GM18867 (cell line): ENCODE measurements around the gene WDR36.
"Not testable (repeated sequence)": the region's sequence is repeated elsewhere in the genome, so short reads cannot be mapped to it uniquely, and the experiment has no call there.

Experiments used
- ATAC-seq: cut with Tn5 transposase; IDR thresholded peaks from one replicate; pipeline ENCODE4 v1.9.1; 2021; ENCODE audit warnings: mild to moderate bottlenecking, moderate library complexity; ENCODE audit not compliant: unreplicated experiment

WDR36 gene

DNA sequence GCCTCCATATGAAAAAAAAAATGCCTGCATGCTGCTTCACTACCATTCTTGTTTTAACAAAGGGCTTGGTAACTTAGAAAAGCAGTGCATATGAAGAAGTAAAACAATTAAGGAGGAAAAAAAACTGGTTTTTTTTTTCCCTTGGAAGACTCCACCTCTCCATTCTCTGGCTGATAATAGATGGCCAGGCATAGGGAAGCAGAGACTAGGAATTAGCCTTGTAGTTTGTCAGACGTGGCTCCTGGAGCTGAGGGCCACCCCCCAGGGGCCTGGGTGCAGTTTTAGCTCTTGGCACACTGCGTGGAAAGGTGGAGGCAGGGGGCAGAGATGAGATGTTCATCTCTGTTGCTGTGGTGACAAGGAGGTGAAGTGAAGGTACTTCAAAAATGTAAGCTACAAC lies 42.7 kb downstream of the WDR36 start:
- ATAC-seq: no peak

DNA sequence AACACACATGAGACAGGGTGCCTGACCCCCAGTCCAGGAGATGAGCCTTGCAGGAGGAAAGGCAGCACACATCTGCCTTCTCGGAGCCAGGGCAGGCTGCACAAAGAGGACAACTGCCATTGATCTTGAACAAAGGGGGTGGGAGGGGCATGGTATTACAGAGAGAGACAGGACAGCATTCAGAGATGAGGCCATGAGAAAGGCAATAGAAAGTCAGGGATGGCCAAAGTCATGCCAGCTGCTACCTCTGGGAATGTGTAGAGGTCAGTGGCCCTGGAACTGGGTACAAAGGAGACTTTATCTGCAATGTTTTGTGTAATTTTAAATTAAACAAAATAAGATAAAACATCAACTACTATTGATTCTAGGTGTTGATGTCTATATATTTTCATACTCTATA lies 43.2 kb downstream of the WDR36 start:
- no peak for ATAC-seq

DNA sequence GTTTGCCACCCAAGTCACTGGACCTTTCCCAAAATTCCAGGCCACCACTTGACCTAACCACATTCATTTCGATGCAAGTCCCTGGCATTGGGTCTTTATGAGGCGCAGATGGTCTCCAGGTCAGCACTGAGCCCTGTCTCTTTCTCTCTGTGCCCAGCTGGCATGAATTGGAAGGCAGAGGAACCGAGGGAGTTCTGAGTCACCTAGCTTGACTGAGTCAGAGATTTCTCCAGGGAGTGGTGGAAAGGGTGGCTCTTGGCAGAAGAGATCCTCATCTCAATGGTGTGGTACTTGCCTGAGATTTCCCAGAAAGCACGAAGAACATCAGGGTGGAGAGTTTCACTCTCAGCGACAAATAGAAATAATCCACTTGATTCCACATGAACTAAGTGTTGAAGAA lies 43.8 kb downstream of the WDR36 start:
- no peak for ATAC-seq

DNA sequence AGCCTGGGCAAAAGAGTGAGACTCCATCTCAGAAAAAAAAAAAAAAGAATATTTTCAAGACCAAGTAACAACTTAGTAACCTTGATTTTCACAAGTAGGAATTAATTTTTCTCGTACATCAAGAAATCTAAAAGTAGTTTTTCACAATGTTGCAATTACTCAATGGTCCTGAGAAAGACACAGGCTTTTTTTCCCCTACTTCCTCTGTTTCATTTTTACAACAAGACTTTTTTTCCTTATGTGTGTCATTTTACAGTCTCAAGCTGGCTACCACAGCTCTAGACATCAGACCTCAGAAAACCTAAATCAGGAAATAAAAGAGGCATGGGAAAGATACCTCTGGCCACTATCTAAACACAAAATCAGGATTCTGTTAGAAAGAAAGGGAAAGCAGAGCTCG lies 45.9 kb downstream of the WDR36 start:
- no peak for ATAC-seq

DNA sequence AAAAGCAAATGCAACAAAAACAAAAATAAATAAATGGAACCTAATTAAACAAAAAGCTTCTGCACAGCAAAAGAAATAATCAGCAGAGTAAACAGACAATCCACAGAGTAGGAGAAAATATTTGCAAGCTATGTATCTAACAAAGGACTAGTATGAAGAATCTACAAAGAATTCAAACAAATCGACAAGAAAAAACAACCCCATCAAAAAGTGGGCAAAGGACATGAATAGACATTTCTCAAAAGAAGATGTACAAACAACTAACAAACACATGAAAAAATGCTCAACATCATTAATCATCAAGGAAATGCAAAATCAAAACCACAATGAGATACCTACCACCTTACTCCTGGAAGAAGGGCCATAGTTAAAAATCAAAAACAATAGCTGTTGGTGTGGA lies 49.3 kb downstream of the WDR36 start:
- ATAC-seq: not testable (repeated sequence)

DNA sequence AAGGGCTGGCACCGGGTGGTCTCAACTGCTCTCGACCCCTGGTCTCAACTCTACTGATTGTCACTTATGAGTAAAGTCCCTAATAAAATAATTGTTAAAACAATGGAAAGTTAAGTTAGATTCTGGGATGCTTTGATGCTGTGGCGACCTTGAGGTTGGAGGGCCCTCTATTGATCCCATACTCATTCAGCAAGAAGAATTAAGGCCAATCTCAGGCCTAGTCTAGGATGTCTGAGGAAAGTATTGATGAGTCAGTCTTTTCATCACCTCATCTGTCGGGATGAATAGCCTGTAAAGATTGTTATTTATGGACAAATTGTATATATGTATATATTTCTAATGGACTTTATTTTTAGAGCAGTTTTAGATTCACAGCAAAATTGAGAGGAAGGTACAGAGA lies 50.8 kb downstream of the WDR36 start:
- ATAC-seq: no peak

DNA sequence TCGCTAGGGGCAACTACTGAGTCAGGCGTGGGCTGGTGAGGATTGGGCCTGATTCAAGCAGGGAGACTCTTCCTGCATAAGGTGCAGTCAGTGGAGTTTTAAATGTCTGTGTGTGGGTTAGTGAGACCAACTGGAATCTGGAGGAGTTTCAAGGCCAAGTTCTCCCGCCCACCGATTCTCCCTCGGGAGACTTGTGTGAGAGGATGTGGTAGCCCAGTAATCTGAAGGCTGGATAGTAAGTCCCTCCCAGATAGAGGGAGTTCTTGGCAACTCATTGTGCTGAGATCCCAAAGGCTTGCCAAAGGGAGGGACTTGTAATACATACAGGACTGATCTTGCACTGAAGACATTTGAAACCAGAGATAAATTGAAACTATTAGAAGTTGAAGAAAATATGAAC lies 51.8 kb downstream of the WDR36 start:
- peak; percentile 22 for ATAC-seq

DNA sequence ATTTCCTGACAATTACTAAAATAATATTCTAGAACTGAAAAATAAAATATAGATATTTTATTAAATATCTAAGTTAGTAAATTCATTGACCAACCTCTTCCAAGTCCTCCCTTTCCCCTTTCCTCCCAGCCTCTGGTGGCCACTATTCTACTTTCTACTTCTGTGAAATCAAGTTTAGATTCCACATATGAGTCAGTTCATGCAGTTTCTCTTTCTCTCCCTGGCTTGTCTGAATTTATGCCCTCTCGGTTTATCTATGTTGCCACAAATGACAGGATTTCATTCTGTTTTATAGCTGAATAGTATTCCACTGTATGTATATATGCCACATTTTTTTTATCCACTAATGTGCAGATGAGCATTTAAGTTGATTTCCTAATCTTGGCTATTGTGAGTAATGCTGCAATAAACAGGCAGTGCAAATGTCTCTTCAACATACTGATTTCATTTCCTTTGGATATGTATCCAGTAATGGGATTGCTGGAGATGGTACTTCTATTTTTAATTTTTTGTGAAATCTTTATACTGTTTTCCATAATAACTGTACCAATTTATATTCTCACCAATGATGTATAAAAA lies 52.3 kb downstream of the WDR36 start:
- ATAC-seq: peak; percentile 96

DNA sequence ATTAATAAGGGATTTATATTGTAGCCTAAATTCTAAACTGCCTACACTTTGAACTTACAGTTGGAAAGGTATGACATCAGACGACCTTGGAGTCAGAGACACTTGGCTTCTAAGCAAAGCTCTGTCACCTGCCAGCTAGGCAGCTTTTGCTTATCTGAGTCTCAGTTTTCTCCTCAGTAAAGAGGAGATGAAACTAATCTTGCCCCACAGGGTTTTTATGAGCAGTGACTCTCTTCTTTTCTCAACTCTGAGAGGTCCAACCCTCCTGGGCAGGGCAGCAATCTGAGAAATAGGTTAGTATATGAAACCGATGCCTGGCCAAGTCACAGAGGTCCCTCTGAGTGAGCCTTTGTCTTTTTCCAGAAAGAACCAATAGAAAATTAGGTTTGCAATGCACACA lies 53.9 kb downstream of the WDR36 start:
- ATAC-seq: no peak

DNA sequence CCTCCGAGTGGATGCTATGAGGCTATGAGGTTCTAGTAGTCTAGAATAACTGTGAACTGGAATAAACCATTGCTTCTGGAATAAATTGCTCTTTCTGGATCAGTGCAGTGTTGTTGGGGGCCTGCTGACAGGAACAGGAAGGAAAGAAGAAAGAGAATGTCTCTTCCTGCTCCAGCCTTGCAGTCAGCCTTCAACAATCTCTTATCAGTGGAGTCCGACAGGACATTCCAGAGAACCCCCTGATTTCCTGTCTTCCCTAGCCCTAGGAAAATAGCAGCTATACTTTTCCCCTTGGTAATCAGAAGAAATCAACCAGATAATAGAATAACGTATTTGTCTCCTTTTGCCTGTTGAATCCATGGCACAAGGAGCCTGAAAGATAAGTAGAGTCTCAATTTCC lies 55.4 kb downstream of the WDR36 start:
- ATAC-seq: no peak

DNA sequence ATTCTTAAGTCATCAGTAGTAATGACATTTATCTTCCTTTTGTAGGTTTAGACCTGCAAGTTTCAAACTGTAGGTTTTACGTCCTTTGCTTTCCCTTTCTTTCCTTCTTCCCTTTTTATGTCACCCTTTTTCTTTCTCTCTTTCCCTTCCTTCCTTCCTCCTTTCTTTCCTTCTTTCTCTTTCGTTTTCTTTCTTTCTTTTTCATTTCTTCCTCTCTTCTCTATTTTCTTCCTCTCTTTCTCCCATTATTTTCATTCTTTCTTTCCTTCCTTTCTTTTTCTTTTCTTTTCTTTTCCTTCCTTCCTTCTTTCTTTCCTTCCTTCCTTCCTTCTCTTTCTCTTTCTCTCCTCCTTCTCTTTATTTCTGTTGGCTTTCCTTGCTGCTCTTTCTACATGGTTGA lies 59.9 kb downstream of the WDR36 start:
- no peak for ATAC-seq

DNA sequence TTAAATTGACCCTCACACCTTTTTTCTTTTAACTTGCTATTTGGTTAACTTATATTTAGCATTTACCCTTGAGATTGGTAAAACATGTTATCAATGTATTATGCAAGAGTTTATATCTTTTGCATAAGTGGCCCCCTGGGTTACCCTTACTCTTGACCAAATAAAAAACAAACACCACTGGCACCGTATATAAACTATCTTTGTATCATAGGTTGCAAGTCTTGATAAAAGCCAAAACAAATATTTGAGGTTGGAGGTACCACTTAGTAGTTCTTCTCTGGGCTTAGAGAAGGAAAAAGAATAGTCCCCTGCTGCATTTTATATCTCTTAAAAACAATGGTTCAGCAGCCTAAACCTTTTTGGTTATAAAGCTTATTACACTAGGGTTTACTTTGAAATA lies 61.3 kb downstream of the WDR36 start:
- no peak for ATAC-seq

DNA sequence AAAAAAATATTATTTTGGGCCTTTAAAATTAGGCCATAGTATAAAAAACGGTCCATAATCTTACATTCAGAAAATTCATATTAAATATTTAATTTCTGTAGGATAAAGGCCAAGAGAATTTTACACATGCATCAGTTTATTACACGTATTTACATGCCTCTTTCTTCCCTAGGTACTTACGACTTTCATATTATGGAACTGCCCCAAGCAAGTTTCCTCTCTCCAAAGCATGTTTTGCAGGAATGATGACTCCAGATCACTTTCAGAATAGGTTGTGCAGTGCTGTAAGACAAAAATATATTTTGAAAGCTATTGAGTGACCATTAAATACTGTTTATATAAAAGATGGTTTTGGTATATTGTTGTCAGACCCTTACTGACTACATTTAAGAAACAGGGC lies 61.8 kb downstream of the WDR36 start:
- ATAC-seq: no peak

DNA sequence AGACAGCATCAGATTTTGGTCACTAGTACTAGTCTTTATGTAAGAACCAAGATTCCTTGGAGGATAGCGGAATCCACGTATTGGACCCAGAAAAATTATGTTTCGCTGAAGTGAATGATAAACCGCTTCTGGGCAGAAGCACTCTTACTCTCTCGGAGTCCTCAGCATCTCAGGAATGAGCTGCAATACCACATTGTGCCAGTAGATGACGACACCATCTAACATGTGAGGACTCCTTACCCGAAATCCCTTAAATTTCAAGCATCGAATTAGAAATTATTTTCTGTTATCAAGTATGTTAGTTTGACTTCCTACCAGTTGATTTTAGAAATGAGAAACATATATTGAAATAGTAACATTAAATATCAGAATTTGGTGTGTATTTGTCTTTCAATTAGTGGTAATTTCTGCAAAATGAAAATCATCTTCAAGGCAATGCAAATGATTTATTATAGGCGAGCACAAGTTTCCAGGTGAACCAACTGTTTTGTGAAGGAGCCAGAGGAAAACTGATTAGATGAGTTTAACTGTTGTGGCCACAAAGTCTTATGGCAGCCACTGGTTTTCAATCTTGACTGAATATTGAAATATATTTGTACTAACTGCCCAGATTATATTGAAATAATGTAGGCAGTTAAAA lies 66.1 kb downstream of the WDR36 start:
- ATAC-seq: peak; percentile 71

DNA sequence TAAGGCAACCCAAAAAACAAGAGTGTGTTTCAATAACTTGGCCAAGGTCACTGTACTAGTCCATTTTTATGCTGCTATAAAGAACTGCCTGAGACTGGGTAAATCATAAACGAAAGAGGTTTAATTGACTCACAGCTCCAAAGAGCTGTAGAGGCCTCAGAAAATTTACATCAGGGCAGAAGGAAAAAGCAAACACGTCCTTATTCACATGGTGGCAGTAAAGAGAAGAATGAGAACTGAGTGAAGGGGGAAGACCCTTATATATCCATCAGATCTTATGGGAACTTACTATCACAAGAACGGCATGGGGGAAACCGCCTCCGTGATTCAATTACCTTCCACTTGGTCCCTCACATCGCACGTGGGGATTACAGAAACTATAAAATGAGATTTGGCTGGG lies 67.7 kb downstream of the WDR36 start:
- ATAC-seq: no peak

DNA sequence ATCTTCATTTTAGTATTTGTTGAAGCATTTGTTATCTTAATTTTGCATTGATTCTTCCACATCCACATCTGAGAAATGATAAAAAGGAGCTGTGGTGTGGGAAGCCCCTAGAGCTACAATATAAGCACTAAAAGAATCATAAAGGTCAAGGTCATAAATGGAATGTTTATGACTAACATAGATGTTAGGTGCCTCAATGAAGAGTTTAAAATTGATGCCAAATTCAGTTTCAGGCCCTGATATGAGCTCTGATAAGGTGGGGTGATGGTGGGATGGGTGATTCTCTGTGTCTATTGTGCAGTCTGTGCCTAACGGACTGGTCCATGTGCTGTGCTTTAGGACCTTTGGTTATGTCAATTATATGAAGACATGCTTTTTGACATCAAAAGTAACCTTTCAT lies 70.9 kb downstream of the WDR36 start:
- ATAC-seq: no peak

DNA sequence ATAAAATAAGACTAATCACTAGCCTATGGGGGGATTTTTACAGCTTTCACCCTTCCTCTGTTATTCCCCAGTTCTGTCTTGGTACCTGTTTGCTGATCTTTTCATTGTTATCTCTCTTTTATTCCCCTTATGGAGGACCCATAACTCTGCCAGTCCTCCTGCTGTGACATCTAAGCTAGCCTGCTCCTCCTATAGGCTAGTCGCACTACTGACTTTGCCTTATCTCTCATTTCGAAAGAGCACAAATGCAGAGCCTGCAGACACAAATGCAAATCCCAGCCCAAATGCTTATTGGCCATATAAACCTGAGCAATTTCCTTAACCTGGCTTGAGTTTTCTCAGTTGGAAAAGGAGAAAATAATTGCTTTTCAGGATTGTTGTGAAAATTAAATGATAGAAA lies 72.9 kb downstream of the WDR36 start:
- no peak for ATAC-seq

DNA sequence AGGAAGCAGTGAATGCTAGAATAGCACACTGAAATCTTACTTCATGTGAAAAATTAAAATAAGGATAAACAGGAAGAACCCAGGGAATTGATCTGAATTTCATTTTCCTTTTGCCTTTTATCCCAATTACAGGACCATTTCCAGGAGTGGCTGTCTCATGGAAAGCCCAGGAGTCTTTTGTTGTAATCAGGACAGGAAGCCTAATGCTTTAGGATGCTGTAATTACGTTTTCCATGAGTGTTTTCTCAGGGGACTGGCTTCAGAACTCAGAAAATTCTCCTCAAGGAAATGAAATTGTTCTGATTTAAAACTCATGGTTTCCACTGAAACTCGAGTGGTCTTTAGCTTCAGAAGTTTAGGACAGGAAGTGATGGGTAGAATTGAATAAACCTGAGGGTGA lies 75.4 kb downstream of the WDR36 start:
- no peak for ATAC-seq

DNA sequence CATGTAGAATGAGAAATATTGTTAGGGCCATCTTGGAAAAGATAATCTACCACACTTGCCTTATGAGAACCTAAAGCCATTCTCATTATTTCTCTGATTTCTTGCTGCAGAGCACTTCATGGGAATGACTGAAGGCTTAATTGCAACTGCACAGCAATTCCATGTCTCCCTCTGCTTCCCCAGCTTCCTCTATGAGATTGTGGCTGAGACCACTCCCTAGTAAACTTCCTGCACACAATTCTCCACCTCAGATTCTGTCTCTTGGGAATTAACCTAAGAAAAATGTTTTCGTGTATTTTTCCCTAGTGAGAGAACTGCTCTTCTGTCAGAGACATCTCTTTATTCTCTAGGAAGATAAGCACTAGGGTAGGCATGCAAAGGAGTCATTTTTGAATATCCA lies 76.5 kb downstream of the WDR36 start:
- no peak for ATAC-seq

DNA sequence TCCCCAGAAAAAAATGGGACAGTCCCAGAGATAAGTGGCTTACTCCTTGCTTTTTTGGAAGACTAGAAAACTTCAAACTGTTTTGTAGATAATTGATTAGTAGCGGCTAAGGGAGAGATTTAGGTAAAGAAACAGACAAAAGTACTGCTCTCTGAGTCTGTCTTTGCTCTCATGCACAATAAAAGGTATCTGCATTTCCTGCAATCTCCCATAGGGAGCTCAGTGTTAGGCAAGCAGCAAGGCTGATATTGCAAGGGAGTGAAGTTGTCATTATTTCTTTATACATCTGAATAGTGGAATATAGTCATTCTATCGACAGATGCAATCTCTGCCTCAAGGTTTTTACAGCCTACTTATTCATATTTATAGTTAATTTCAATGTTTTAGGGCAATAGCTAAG lies 77.1 kb downstream of the WDR36 start:
- no peak for ATAC-seq

DNA sequence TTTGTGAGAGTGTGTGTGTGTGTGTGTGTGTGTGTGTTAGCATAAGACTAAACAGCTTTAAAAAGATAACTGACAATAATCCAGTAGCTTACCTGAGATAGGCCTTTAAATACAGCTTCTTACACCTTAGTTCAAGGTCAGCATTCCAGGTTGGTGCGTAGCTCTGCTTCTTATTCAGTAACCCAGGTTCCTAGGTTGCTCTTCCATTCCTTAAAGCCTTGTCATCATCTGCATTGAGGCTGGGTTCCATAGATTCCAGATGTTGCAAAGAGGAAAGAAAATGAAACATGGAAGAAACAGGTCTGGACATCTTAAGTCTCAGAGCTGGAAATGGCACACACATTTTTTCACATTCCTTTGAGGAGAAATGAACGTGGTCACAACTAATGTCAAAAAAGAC lies 78.1 kb downstream of the WDR36 start:
- no peak for ATAC-seq

DNA sequence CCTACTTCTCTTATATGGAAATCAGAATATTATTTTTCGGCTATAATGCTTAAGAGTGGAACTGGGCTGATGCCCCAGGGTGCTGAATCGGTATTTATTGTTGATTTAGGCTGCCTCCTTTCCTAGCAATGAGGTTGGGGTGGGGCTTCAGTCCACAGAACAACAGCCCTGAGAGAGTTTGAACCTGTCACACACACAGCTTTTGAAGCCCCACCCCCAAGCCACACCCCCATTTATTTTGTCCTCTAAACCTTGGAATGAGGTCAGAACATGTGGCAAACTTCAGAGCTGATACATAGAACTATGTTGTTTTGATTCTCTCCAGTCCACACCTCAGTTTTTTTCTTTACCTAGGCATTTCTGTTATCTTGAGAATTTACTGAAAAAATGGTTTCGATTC lies 80.4 kb downstream of the WDR36 start:
- ATAC-seq: no peak

DNA sequence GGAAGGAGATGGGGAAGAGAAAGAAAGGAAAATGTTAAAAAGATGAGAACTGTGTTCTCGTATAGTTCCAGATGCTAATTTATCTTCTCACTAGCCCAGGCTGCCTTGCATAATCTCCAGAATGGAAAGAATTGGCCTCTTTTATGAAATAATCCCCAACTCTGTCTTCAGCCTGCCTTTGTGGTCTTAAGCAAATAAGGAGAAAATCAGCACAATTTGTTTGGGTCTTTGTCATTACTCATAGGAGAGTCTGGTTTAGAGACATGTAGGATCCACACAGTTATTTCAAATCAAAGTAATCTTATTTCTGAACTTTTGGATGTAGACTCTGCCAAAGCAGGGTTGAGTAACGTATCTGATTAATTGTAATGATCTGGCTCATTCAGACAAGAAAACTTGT lies 81.3 kb downstream of the WDR36 start:
- no peak for ATAC-seq
